Measurements from ENCODE around the gene GMNN.

Gene GMNN

DNA sequence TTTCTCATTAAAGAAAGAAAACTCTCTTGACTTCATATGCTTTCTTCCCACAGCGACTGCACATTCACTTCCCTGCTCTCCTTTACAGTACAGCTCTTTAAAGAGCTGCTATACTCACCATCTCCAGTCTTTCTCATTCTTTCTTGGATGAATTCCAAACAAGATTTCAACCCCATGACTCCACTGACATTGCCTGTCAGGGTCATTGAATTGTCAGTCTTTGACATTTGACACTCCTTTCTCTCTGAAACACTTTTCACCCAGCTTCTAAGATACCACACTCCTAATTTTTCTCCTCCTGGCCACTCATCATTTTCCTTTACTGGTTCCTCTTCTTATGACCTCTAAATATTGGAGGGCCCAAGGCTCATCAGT is 24.8 kb downstream of the GMNN start:
- in situ Hi-C loops (cut with MboI; ENCODE audit: low sequenced_read_pairs) = no loop called here

DNA sequence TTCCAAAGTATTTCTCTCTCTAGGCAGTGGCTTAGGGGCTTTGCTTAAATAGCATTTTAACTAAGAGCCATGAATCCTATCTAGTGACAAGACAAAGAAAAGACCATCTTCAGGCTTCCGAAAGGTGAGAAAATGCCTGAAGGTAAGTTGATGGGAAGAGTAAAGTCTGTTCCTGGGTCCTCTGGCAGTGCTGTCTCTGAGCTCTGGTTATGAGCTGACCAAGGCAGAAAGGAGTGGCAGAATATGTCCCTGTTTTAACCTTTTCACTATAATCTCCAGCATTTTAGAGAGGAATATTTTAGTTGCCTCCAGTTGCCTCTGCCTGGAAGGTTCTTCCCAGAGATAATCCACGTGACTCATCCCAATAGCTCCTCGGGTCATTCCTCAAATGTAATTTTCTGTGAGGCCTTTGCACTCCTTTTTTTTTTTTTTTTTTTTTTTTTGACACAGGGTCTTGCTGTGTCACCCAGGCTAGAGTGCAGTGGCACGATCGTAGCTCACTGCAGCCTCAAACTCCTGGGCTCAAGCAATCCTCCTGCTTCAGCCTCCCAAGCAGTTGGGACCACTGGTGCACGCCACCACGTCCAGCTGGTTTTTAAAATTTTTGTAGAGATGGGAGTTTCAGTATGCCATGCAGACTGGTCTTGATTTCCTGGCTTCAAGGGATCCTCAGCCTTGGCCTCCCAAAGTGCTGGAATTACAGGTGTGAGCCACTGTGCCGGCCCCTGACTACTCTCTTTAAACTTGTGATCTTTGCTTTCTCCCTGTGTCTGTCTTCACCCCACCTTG is 27.7 kb downstream of the GMNN start:
- in situ Hi-C loops (cut with MboI; ENCODE audit: low sequenced_read_pairs) = no loop called here

DNA sequence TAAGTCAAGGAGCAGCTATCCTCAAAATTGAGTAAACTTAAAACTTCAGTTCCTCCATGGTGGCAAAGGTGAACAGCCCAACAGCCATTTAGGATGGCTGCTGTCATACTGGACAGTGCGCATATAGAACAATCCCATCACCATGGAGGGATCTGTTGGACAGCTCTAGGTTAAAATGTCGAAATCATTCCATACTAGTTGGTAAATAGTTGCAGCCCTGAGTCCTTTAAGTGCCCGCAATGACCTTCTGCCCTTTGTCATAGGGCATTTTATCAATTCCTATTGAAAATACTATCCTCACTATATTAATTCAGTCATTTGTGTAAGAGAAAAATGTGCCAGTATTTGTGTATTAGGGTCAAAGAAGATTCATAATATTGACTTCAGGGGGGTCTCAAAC is 32.8 kb downstream of the GMNN start:
- in situ Hi-C loops (cut with MboI; ENCODE audit: low sequenced_read_pairs) = no loop called here

DNA sequence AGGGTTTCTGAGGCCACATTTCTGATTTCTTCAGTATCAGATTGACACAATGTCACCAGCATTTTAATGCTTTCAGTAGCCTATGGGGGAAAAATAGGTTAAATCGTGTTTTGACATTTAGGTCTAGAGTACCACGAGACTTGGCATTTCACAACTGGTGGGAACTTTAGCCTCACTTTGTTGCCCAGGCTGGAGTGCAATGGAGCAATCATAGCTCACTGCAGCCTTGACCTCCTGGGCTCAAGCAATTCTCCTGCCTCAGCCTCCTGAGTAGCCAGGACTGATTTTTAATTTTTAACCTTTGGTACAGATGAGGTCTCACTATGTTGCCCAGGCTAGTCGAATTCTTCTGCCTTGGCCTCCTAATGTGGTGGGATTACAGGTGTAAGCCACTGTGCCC is 35.0 kb downstream of the GMNN start:
- in situ Hi-C loops (cut with MboI; ENCODE audit: low sequenced_read_pairs) = no loop called here

DNA sequence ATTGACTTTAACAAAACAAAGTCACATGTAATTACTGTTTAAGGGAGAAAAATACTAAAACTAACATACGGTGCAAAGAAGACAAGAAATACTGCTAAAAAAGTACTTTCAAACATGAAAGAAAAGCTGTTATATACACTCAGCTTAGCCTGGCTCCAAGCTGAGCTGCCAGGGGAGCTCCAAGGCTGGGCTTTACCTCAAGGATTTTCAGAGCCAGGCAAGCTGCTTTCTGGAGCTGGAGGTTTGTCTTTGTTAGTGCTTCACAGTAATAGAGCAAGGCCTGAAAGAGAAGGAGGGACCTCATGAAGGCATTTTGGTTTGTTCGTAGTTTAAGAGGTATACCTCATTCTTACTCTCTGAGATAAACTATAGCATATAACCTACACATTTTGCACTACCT is 43.6 kb downstream of the GMNN start:
- in situ Hi-C loops (cut with MboI; ENCODE audit: low sequenced_read_pairs) = no loop called here

DNA sequence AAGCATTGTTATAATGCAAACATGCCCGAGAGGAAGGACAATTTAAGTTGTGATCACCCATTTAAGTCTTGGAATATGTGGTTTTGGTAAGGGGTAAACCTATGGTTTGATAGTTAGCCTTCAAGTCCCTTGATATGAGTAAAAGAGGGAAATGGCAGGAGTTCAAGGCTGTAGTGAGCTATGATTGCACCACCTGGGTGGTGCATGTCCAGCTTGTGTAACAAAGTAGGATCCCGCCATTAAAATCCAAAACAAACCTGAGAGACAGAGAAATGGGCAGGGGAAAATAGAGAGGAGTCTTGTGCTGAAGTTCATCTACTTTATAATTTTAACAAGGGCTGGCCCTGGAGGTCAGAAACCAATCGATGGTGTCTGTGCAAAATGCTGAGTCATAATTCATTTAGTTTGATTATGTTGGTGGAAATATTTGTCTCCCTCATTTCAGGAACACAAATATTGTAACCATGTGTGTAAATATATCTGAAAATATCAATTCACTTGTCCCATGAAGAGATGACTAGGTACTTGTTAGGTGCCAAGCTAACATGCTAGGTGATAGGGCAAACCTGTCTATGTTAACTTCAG is 47.2 kb downstream of the GMNN start:
- in situ Hi-C loops (cut with MboI; ENCODE audit: low sequenced_read_pairs) = no loop called here

DNA sequence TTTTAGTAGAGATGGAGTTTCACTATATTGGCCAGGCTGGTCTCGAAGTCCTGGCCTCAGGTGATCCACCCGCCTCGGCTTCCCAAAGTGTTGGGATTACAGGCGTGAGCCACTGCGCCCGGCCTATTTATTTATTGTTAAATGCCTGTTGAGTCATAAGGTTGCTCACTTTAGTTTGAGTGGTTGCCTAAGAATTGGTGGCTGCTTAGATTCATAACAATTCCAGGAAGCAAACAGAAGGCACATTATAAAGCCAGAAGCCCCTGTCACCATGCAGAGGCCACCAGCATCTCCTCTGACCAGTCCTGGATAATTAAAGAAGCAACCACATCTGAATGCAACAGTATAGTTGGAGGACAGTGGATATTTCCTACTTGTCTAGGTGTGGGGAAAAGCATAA is 48.0 kb downstream of the GMNN start:
- in situ Hi-C loops (cut with MboI; ENCODE audit: low sequenced_read_pairs) = no loop called here

DNA sequence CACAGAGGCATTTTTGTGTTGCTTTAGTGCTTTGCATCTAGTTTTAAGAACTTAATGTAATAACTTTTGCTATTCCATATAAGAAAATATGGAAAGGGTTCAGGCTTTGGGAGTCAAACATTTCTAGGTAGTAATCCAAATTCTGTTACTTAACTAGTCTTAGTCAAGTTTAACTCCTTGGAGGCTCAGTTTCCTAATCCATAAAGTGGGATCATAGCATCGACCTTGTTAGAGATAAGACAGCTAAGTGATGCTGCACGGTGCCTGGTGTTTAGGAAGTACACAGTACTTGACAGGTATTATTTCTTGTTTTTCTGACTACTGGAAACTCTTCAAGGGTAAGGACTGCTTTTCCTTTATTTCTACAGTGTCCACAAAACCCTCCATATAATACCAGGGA is 48.4 kb downstream of the GMNN start:
- in situ Hi-C loops (cut with MboI; ENCODE audit: low sequenced_read_pairs) = no loop called here

DNA sequence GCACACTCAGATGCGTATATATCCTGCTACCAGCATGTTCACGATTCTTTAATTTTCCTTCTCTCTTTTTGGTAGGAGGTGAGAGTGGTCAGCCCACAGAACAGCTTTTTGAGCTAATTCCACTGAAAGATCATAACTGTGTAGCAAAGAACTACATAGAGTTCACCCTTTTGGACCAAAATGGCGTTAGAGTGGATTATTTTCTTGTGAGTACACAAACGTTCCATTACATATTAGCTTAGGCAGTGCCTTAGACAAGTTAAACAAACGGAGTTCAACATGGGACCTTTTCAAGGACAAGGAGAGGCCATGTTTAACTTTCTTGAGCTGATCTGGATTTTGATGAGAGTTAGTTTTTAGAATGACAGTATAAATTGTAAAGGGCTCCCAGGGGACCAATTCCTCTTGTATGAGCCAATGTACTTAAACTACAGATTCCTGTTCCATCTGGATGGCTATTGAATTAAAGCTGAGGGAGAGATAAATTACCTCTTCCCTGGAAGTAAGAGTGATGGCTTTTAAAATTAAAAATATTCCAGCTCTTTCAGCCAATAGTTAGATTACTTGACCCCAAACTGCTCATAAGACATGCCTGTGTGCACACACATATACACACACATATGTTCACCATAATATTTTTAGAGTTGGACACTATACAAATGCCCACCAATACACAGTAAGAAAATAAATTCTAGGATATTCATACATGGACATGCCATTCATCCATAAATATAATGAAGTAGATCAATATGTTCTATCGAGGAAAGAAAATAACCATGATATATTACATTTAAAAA is 49.6 kb downstream of the GMNN start:
- in situ Hi-C loops (cut with MboI; ENCODE audit: low sequenced_read_pairs) = no loop called here

DNA sequence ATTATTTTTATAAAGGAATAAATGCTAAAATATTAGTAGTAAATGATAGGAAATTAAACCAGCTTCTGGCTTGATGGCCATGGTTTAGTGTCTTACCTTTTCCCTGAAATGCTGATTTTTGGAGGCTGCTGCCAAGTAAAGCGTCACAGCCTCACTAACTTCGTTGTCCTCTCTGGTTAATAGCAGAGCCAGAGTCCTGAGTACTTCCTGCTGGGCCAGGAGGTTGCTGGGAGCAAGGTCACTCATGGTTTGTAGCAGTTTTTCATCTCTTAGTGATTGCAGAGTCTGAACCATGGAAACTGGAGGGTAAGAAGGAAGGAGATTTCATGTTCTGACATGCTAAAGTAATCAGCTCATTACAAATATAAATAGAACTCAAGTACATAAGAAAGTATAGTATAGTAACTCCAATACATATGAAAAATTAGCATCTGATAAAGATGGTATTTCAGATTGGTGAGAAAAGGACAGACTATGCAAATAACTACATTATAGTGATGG is 50.4 kb downstream of the GMNN start:
- in situ Hi-C loops (cut with MboI; ENCODE audit: low sequenced_read_pairs) = no loop called here

DNA sequence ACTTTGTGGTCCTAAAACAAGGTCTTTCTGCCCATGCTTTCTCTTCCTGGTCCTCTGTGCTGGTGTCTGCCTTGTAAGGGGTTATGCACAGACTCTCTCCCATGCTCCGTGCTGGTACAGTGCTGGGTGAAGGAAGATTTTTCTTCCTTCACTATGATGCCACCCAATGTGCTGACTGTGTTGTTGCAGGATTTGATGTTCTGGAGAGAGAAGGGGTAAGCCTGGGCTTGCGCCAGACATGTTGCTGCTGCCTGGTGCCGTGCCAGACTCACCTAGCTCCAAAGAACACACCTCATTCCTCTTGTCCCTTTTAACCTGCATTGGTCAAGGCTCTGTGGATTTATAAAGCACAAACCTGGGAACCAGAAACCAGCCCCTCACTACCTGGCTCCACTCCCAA is 52.4 kb downstream of the GMNN start:
- in situ Hi-C loops (cut with MboI; ENCODE audit: low sequenced_read_pairs) = no loop called here

DNA sequence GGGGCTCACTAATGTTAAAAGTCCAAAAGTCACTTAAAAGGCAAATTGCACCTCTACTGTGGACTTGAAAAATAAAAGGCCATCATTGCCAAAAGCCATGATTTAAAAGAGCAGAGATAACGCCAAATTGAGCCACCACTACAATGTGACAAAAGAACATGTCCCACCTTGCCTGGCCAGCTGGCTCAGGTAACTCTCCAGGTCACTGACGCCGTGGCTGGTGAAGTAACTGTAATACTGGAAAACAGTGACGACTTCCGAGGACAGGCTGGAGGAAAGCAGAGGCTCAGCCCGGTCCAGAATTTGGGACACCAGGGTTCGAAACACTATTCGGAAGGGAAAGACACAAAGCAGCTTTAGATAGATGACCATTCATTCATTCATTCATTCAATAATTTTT is 53.2 kb downstream of the GMNN start:
- in situ Hi-C loops (cut with MboI; ENCODE audit: low sequenced_read_pairs) = no loop called here

DNA sequence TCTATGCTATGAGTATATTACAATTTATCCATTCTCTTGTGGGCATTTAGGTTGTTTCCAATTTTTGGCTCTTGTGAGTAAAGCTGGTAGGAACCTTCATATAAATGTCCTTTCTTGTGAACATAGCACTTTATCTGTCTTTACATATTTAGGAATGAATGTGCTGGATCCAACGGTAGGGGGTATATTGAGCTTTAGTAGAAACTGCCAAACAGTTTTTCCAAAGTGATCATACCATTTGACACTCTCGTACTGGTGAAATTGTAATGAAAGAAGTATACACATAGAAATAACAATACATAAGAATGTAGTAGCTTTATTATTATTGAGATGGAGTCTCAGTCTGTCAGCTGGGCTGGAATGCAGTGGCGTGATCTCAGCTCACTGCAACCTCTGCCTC is 54.9 kb downstream of the GMNN start:
- in situ Hi-C loops (cut with MboI; ENCODE audit: low sequenced_read_pairs) = no loop called here

DNA sequence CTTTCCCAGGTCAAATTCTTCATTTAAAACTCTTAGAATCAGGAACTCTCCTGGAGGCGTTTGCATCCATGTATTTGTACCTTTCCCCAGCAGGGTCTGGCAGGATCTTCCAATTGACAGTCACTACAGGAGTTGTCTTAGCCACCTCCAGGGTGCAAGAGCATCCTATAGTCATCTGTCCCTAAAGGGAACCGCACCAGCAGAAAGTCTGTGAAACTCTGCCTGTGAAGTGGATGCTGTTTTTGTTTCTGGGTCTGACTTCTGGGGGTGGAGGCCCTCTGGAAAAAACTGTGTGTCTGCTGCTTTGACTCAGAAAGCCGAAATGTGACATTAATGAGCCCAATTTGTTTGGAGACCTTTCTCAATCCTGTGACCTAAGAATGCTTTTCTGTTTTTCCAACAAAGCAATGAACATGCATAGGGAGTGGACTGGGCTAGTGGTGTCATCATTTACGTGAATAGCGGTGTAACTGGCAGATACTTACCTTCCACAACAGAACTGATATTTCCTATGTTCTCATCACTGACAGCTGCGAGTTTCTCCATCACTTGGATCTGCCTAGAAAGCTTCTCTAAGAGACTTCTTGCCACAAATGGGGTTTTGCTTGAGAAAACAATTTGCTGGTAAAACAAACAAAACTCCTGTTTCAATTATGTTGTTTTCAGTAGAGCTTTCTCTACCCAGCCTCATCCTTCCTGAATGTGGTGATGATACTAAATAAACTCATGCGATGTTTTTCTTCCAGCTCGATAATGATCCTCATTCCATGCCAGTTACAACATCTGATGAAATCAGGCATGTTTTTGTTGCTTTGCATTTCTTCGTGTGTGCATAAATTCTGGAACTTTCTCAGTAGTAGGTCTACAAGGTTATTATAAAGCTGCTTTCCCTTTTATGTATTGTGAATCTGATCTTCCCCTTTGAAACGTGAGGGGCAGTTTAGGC is 57.3 kb downstream of the GMNN start:
- in situ Hi-C loops (cut with MboI; ENCODE audit: low sequenced_read_pairs) = no loop called here

DNA sequence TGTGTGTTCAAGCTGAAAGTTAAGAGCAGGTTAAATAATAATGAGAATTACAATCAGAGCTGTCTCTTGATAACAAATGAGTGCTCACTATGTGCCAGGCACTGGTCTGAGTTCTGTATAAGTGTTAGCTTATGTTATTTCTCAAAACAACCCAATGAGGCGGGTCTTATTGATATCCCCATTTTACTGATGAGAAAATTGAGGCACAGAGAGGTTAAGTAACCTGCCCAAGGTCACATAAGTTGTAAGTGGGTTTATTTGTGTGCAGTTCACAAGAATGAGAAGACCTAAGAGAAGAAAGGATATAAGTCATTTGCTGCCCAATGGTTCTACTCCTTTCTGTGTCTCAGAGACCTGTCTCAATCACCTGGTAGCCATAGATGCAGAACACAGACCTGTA is 58.1 kb downstream of the GMNN start:
- in situ Hi-C loops (cut with MboI; ENCODE audit: low sequenced_read_pairs) = no loop called here

DNA sequence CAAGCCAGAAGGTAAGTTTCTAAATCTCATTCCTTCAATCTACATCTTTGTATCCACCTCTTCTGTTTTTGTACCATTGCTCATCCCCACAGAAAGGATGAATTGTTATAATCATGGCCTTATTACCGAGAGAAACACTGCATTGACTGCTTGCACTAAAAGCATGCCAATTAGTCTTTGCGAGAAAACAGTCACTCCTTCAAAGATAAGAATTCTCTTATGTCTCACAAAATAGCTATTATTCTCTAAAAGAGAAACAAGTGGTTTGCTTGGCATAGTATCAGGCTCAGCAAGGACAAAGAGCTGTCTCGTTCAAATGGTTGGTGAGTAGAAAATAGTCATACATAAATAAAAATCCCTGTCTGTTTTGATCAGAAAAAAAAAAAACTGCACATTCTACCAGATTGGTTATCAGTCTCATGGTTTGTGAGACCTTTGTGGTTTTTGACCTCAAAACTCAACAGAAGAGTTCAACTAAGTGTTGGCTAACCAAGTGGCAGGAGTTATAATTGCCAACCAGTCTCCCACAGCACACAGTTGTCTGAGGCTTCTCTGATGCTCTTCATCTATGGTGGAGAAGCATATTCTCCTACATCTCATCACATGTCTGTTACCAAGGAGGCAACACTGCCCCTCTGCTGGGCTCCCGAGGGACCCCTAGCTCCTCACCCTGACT is 59.1 kb downstream of the GMNN start:
- in situ Hi-C loops (cut with MboI; ENCODE audit: low sequenced_read_pairs) = no loop called here
